Trophoblast cell (in vitro differentiated cells and primary cell): ENCODE results near the gene NAA30.
A peak's percentile ranks its signal among the peaks of the same experiment; 100 is the strongest.

Experiments used
- DNase-seq, 2 donors: peaks; one replicate each; pipeline ENCODE4 v3.0.0-alpha.2; 2016
- H2AFZ ChIP-seq: 2 replicates; pipeline ENCODE4 v1.6.1; 2013; ENCODE audit warnings: low read length, moderate library complexity, mild to moderate bottlenecking; ENCODE audit not compliant: insufficient read depth, poor library complexity
- H2AK5ac ChIP-seq: 2 replicates; pipeline ENCODE4 v1.6.1; 2013; ENCODE audit warnings: mild to moderate bottlenecking, low read length
- H2BK120ac ChIP-seq: 2 replicates; pipeline ENCODE4 v1.6.1; 2013; ENCODE audit warnings: low read length, mild to moderate bottlenecking, moderate library complexity; ENCODE audit not compliant: insufficient read depth, poor library complexity
- H2BK12ac ChIP-seq: 2 replicates; pipeline ENCODE4 v1.6.1; 2013; ENCODE audit warnings: mild to moderate bottlenecking, low read length, moderate library complexity
- H2BK5ac ChIP-seq: 2 replicates; pipeline ENCODE4 v1.6.1; 2013; ENCODE audit warnings: low read length, low read depth, moderate library complexity, mild to moderate bottlenecking; ENCODE audit not compliant: poor library complexity
- H3K14ac ChIP-seq: 2 replicates; pipeline ENCODE4 v1.6.1; 2013; ENCODE audit warnings: mild to moderate bottlenecking, low read length
- H3K18ac ChIP-seq: 2 replicates; pipeline ENCODE4 v1.6.1; 2013; ENCODE audit warnings: mild to moderate bottlenecking, low read length
- H3K23ac ChIP-seq: 2 replicates; pipeline ENCODE4 v1.6.1; 2013; ENCODE audit warnings: low read length
- H3K27ac ChIP-seq: 2 replicates; pipeline ENCODE4 v1.5.1; 2013; ENCODE audit warnings: low read depth, mild to moderate bottlenecking, inconsistent platforms, low read length, moderate library complexity
- H3K27me3 ChIP-seq: 2 replicates; pipeline ENCODE4 v1.6.1; 2013; ENCODE audit warnings: inconsistent platforms, mild to moderate bottlenecking, low read length, moderate library complexity; ENCODE audit not compliant: insufficient read depth
- H3K36me3 ChIP-seq, 2 experiments: 1 replicate in 1 of 2; 2 replicates in 1 of 2; pipeline ENCODE4 v1.6.1; 2013; ENCODE audit warnings: low read length in 2 of 2, mild to moderate bottlenecking in 2 of 2, moderate library complexity in 1 of 2; ENCODE audit not compliant: insufficient read depth in 2 of 2, control insufficient read depth in 1 of 2
- H3K4ac ChIP-seq: 2 replicates; pipeline ENCODE4 v1.6.1; 2013; ENCODE audit warnings: low read depth, mild to moderate bottlenecking, low read length, moderate library complexity
- H3K4me1 ChIP-seq, 2 experiments: 1 replicate in 1 of 2; 2 replicates in 1 of 2; pipeline ENCODE4 v1.6.1; 2013; ENCODE audit warnings: low read length in 2 of 2, mild to moderate bottlenecking in 2 of 2, moderate library complexity in 1 of 2; ENCODE audit not compliant: insufficient read depth in 2 of 2, control insufficient read depth in 1 of 2
- H3K4me2 ChIP-seq: 2 replicates; pipeline ENCODE4 v1.6.1; 2013; ENCODE audit warnings: inconsistent platforms, mild to moderate bottlenecking, low read length, moderate library complexity
- H3K4me3 ChIP-seq: 2 replicates; pipeline ENCODE4 v1.5.1; 2013; ENCODE audit warnings: mild to moderate bottlenecking, low read depth, low read length, inconsistent platforms
- H3K79me1 ChIP-seq: one replicate; pipeline ENCODE4 v1.6.1; 2013; ENCODE audit warnings: low read length
- H3K79me2 ChIP-seq: 2 replicates; pipeline ENCODE4 v1.6.1; 2013; ENCODE audit warnings: low read length, mild to moderate bottlenecking; ENCODE audit not compliant: control insufficient read depth, insufficient read depth, poor library complexity
- H3K9ac ChIP-seq: 2 replicates; pipeline ENCODE4 v1.6.1; 2013; ENCODE audit warnings: mild to moderate bottlenecking, low read length
- H3K9me3 ChIP-seq: 2 replicates; pipeline ENCODE4 v1.6.1; 2013; ENCODE audit warnings: low read depth, mild to moderate bottlenecking, control low read depth, inconsistent platforms, low read length; ENCODE audit not compliant: insufficient read depth
- H4K12ac ChIP-seq: 2 replicates; pipeline ENCODE4 v1.6.1; 2013; ENCODE audit warnings: low read depth, mild to moderate bottlenecking, low read length, moderate library complexity
- H4K8ac ChIP-seq: 2 replicates; pipeline ENCODE4 v1.6.1; 2013; ENCODE audit warnings: low read depth, mild to moderate bottlenecking, low read length, moderate library complexity
- H4K91ac ChIP-seq: one replicate; pipeline ENCODE4 v1.6.1; 2013; ENCODE audit warnings: low read depth, mild to moderate bottlenecking, low read length, moderate library complexity
- WGBS: extraction: QIAGEN DNeasy Blood & Tissue Kit; methylation state at CpG from one replicate; pipeline ENCODE4 v1.1.7; 2013; ENCODE audit warnings: missing lambda C conversion rate; ENCODE audit not compliant: insufficient read length, insufficient coverage; ENCODE audit errors: extremely low coverage; 5-methylcytosine and 5-hydroxymethylcytosine counted together

NAA30 gene

DNA sequence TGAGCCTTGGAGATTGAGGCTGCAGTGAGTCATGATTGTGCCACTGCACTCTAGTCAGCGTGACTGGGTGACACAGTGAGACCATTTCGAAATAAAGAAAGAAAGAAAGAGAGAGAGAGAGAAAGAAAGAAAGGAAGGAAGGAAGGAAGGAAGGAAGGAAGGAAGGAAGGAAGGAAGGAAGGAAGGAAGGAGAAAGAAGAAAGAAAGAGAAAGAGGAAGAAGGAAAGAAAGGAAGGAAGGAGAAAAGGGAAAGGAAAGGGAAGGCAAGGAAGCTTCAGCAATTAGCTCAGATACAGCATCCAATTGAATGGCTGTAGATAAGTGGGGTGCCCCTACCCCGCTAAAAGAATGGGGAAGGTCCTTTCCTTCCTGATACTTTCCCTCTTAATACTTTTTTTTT is 9.5 kb upstream of the NAA30 start:
- Histone ChIP-seq H2AFZ (no peak overlapping the region), H2BK120ac (no peak overlapping the region), H2BK5ac (no peak overlapping the region), H3K27ac (no peak overlapping the region), H3K4ac (no peak overlapping the region), H3K4me1 (peaks cover 0 to 2% of the 10 kb centered on the region in 2 experiments), H3K14ac (no peak overlapping the region), H4K8ac (no peak overlapping the region), H3K9me3 (no peaks in the 10 kb centered on the region), H3K18ac (no peak overlapping the region), H3K79me2 (no peaks in the 10 kb centered on the region), H3K9ac (no peak overlapping the region), H4K12ac (no peak overlapping the region), H3K36me3 (no peaks in the 10 kb centered on the region), H3K4me2 (no peak overlapping the region), H2AK5ac (no peak overlapping the region), H3K79me1 (no peaks in the 10 kb centered on the region), H4K91ac (no peak overlapping the region), H3K27me3 (no peaks in the 10 kb centered on the region), H3K4me3 (no peak overlapping the region), H2BK12ac (no peak overlapping the region), H3K23ac (no peak overlapping the region)
- WGBS: no CpG with 5 or more reads among the region's 3 CpGs
- no peak for DNase-seq

DNA sequence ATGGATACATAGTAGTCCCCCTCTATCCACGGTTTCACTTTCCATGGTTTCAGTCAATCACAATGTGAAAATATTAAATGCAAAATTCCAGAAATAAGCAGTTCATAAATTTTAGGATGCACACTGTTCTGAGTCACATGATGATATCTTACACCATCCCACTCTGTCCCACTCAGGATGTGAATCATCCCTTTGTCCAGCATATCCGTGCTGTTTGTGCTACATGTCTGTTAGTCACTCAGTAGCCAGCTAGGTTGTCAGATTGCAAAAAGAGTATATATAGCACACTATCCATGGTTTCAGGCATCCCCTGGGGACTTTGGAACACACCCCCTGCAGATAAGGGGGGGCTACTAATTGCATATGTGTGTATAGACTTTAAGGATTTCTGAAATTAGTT is 8.1 kb upstream of the NAA30 start:
- Histone ChIP-seq H3K18ac (no peak overlapping the region), H2AK5ac (no peak overlapping the region), H2BK5ac (no peak overlapping the region), H3K27me3 (no peaks in the 10 kb centered on the region), H4K12ac (no peak overlapping the region), H2BK12ac (no peak overlapping the region), H3K4ac (no peak overlapping the region), H3K9ac (no peak overlapping the region), H3K27ac (no peak overlapping the region), H3K4me1 (peaks cover 0 to 2% of the 10 kb centered on the region in 2 experiments), H3K79me2 (no peaks in the 10 kb centered on the region), H2BK120ac (no peak overlapping the region), H4K8ac (no peak overlapping the region), H2AFZ (no peak overlapping the region), H3K9me3 (no peaks in the 10 kb centered on the region), H3K4me3 (no peak overlapping the region), H3K23ac (no peak overlapping the region), H4K91ac (no peak overlapping the region), H3K14ac (no peak overlapping the region), H3K4me2 (no peak overlapping the region), H3K79me1 (no peaks in the 10 kb centered on the region), H3K36me3 (no peaks in the 10 kb centered on the region)
- DNase-seq: peak in 1 of 2 donors; percentile 7
- WGBS: no CpG with 5 or more reads among the region's 2 CpGs

DNA sequence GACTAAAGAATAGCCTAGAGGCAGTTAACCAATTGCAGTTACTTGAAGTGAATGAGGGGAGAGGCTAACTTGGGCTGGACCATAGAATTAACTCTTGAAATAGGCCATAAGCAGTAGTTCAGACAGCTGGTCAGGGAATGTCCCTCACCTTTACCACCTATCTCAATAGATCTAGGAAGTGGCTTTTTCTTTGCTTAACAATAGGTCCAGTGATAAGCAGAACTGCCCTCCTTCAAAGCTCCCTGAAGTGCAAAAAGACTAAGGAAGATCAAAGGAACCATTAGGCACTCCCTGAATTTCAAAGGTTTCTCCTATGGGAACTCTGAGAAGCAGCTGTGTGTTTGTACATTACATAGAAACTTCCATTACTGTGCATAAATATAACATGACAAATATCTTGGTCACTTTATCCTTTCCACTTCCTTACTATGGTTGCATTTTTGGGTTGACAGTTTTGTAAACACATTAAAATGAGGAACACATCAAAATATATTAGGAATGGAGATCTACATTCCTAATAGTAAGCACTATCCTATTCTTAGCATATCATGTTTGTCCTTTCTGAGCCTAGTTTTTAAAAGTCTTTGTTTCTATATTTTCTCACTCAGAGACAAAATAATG is 7.2 kb upstream of the NAA30 start:
- no peak overlapping the region for H4K12ac ChIP-seq
- no peak overlapping the region for H3K27ac ChIP-seq
- no peak overlapping the region for H3K4ac ChIP-seq
- H2BK12ac ChIP-seq: no peak overlapping the region
- H2BK120ac ChIP-seq: no peak overlapping the region
- H3K14ac ChIP-seq: no peak overlapping the region
- no peak overlapping the region for H4K91ac ChIP-seq
- no peak overlapping the region for H3K4me2 ChIP-seq
- H3K27me3 ChIP-seq: no peaks in the 10 kb centered on the region
- no peak overlapping the region for H3K4me3 ChIP-seq
- H2AK5ac ChIP-seq: no peak overlapping the region
- H3K18ac ChIP-seq: no peak overlapping the region
- no peak overlapping the region for H2AFZ ChIP-seq
- H3K79me1 ChIP-seq: no peaks in the 10 kb centered on the region
- H3K23ac ChIP-seq: no peak overlapping the region
- no peaks in the 10 kb centered on the region for H3K79me2 ChIP-seq
- no peak for DNase-seq
- H3K9me3 ChIP-seq: no peaks in the 10 kb centered on the region
- H3K4me1 ChIP-seq: peaks cover 0 to 2% of the 10 kb centered on the region in 2 experiments
- no peak overlapping the region for H4K8ac ChIP-seq
- H2BK5ac ChIP-seq: no peak overlapping the region
- H3K36me3 ChIP-seq: no peaks in the 10 kb centered on the region
- no peak overlapping the region for H3K9ac ChIP-seq

DNA sequence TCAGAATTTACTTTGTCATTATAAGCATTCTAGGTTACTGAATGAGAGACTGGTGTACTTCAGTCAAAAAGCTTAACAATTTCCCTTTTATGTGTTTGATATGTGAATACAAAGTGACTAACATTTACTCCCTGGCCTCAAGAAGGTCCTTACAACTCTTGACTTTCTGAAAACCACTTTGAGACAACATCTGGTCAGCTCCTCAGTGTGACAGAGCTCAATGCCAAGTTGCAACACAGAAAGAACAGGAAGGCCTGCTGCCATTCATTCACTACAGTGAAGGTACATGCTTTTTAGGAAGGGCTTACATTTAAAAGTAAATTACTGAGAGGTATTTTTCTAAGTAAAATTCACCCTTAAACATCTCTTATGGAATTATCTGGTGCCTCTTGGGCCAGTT is 2.3 kb upstream of the NAA30 start:
- H2AFZ ChIP-seq: no peak overlapping the region

More for the DNA sequence above, 2.3 kb upstream of the NAA30 start:
- Histone ChIP-seq H3K79me2 (peaks cover 13% of the 10 kb centered on the region), H3K36me3 (no peaks in the 10 kb centered on the region), H4K91ac (no peak overlapping the region), H3K18ac (no peak overlapping the region), H2BK5ac (no peak overlapping the region), H3K23ac (no peak overlapping the region), H3K4me1 (peaks cover 4 to 7% of the 10 kb centered on the region in 2 experiments), H3K27ac (no peak overlapping the region), H3K14ac (no peak overlapping the region), H2BK120ac (no peak overlapping the region), H2AK5ac (no peak overlapping the region), H3K4me2 (no peak overlapping the region), H3K27me3 (no peaks in the 10 kb centered on the region), H4K12ac (no peak overlapping the region), H3K9me3 (no peaks in the 10 kb centered on the region), H4K8ac (no peak overlapping the region), H2BK12ac (no peak overlapping the region), H3K79me1 (peaks cover 12% of the 10 kb centered on the region), H3K9ac (no peak overlapping the region), H3K4ac (no peak overlapping the region), H3K4me3 (no peak overlapping the region)
- DNase-seq: no peak
